Spleen (tissue), 11 donors: ENCODE measurements around the gene UBE2QL1. TPM values are rescaled to one million over a fixed set of nuclear protein-coding genes. Genes with fewer than 3 reads are reported as not detected.

Experiments
- DNase-seq: peaks from one replicate; pipeline ENCODE4 v3.0.0-alpha.2; 2020
- H3K27ac ChIP-seq, 8 donors: fragments of 200-600 bp; sonication (generic) in 7 of 8; 1 replicate in 4 of 8; 2 replicates in 4 of 8; pipeline versions ENCODE4 v1.5.0 to v1.8.0; 2016 to 2021; ENCODE audit warnings: inconsistent platforms in 4 of 8, mild to moderate bottlenecking in 4 of 8, moderate library complexity in 1 of 8
- H3K27me3 ChIP-seq, 7 donors: fragments of 200-600 bp; sonication (generic) in 6 of 7; replicated peaks in 1 of 7; 1 replicate in 4 of 7; 2 replicates in 3 of 7; pipeline versions ENCODE4 v1.5.0 to v1.8.0; 2016 to 2021; ENCODE audit warnings: inconsistent platforms in 3 of 7, mild to moderate bottlenecking in 1 of 7
- H3K36me3 ChIP-seq, 6 donors: fragments of 200-600 bp; sonication (generic) in 5 of 6; 1 replicate in 4 of 6; 2 replicates in 2 of 6; pipeline versions ENCODE4 v1.5.0 to v1.8.0; 2016 to 2021; ENCODE audit warnings: inconsistent platforms in 2 of 6
- H3K4me1 ChIP-seq, 6 donors: fragments of 200-600 bp; sonication (generic) in 5 of 6; 1 replicate in 3 of 6; 2 replicates in 3 of 6; pipeline versions ENCODE4 v1.5.0 to v1.8.0; 2016 to 2021; ENCODE audit warnings: inconsistent platforms in 3 of 6
- H3K4me3 ChIP-seq, 8 donors: fragments of 200-600 bp; sonication (generic) in 7 of 8; 1 replicate in 4 of 8; 2 replicates in 4 of 8; pipeline versions ENCODE4 v1.5.0 to v1.8.0; 2016 to 2021; ENCODE audit warnings: inconsistent platforms in 4 of 8, mild to moderate bottlenecking in 4 of 8, moderate library complexity in 2 of 8
- H3K9me3 ChIP-seq, 8 donors: fragments of 200-600 bp; sonication (generic) in 7 of 8; 1 replicate in 4 of 8; 2 replicates in 4 of 8; pipeline versions ENCODE4 v1.5.0 to v1.8.0; 2016 to 2021; ENCODE audit warnings: inconsistent platforms in 4 of 8
- CTCF ChIP-seq, 11 experiments: fragments of 200-600 bp in 7 of 11; fragments of 450-650 bp in 4 of 11; sonication (generic) in 4 of 11; IDR thresholded peaks in 8 of 11; conservative IDR thresholded peaks in 3 of 11; 1 replicate in 7 of 11; 2 replicates in 4 of 11; pipeline versions ENCODE4 v1.4.0 to v1.8.0; 2016 to 2021; ENCODE audit warnings: antibody characterized with exemption in 11 of 11, inconsistent platforms in 4 of 11, mild to moderate bottlenecking in 1 of 11
- POLR2A ChIP-seq, 3 donors: fragments of 450-650 bp; IDR thresholded peaks; one replicate each; pipeline ENCODE4 v1.5.1; 2017; ENCODE audit warnings: antibody characterized with exemption in 3 of 3, mild to moderate bottlenecking in 1 of 3
- POLR2AphosphoS5 ChIP-seq, 3 donors: sonication (generic); formaldehyde crosslinking; IDR thresholded peaks; one replicate each; pipeline ENCODE4 v1.5.1; 2017; ENCODE audit warnings: antibody characterized with exemption in 3 of 3
- WGBS, 5 donors: extraction: QIAGEN DNeasy Blood & Tissue Kit in 3 of 5; methylation state at CpG; one replicate each; pipeline versions ENCODE4 v1.1.5 to v1.1.7; 2013 to 2018; 5-methylcytosine and 5-hydroxymethylcytosine counted together
- intact Hi-C: fragments of 100-400 bp; cut with DNase I; formaldehyde crosslinking; loops from one replicate; pipeline ENCODE4 v1.15.0; 2023; ENCODE audit warnings: low total_unique reads
- polyA plus RNA-seq, 3 donors: library from polyadenylated mRNA; stranded (reverse); fragments of 200-250 nt; gene quantifications; one replicate each; pipeline ENCODE4 v1.2.1, GENCODE V29; 2013
- total RNA-seq, 7 donors: library from RNA; depleted of rRNA in 3 of 7; stranded (reverse); fragments of >200 nt in 3 of 7; fragmentation: NEBNext Ultra II Directional in 4 of 7; extraction: Animal tissue kit (Norgen Biotek cat#: 25700) in 4 of 7; gene quantifications; one replicate each; pipeline versions ENCODE4 v1.1.0 to v1.2.1, GENCODE V29; 2016 to 2021
- donor health status: healthy with polysubstance abuse.
- donor health status: DM: no; HTN: no; CAD: no; lungs with moderate emphysema.
- donor health status: DM: no; HTN: no; CAD: no.
- donor health status: Bipolar disorder and iron deficiency.
- donor health status: healthy.
- donor health status: DM: no; HTN: no; CAD: no.
- donor health status: DM: yes; HTN: yes; CAD: no.

The UBE2QL1 gene
- total and polyA plus RNA-seq, 10 donors = 0.03 to 0.77 (median 0.20) TPM; not detected in 1

DNA sequence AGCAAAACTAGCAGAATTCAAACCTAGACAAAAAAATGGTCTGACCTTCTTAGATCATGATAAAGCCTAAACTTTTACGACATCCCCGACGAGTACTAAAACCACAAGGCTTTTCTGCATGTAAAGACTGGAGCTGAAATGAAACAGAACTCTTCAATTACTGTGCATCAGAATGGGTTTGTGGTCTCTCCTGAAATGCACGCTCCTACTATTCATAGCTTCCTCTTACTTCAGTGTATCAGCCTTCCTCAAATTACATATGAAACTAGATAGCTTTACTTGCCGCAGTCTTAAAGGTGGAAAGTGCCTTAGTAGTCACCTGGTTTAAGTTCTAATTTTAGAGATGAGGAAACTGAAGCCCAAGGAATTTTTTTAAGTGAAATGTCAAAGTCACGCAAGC is 45.7 kb upstream of the UBE2QL1 start:
- WGBS, 5 donors = 52 to 64% (median 61%) methylated on average over 6 of the region's 6 CpGs
- Histone ChIP-seq H3K4me3 (no peak overlapping the region), H3K4me1 (no peaks in the 10 kb centered on the region), H3K9me3 (no peaks in the 10 kb centered on the region), H3K36me3 (no peaks in the 10 kb centered on the region), H3K27me3 (peaks cover 0 to 13% (median 0%) of the 10 kb centered on the region in 7 donors), H3K27ac (no peak overlapping the region)
- TF ChIP-seq POLR2AphosphoS5 (IDR thresholded peaks at IDR 0.05) = no peak
- no peak for DNase-seq
- intact Hi-C loops = no loop called here

DNA sequence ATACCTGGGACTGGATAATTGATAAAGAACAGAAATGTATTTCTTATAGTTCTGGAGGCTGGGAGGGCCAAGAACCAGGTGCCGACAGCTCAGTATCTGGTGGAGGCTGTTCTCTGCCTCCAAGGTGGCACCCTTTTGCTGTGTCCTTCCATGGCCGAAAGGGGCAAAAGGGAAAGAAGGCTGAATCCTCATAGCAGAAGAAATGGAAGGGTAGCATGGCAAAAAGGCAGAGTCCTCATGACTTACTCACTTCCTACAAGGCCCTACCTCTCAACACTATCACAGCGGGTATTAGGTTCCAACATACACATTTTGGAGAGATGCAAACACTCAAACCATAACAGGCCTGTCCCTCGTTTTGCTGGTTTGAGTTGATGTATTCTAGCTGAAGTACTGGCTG is 45.2 kb upstream of the UBE2QL1 start:
- DNase-seq = no peak

GRCh38 chr5:6404129-6404528 is 44.5 kb upstream of the UBE2QL1 start:
- Histone ChIP-seq H3K4me1 (no peaks in the 10 kb centered on the region), H3K4me3 (no peak overlapping the region), H3K27ac (no peak overlapping the region), H3K27me3 (peaks cover 0 to 13% (median 0%) of the 10 kb centered on the region in 7 donors), H3K36me3 (no peaks in the 10 kb centered on the region), H3K9me3 (no peaks in the 10 kb centered on the region)
- intact Hi-C loops = no loop called here
- TF ChIP-seq CTCF (IDR thresholded peaks at IDR 0.05 in 8 of 11, conservative IDR thresholded peaks at IDR 0.05 in 3 of 11) (no peak), POLR2AphosphoS5 (IDR thresholded peaks at IDR 0.05) (no peak), POLR2A (IDR thresholded peaks at IDR 0.05) (no peak)
- 73 to 89% (median 80%) methylated on average over 4 of the region's 4 CpGs for WGBS, 5 donors
- DNase-seq = no peak

More for the DNA sequence above, 45.2 kb upstream of the UBE2QL1 start:
- Histone ChIP-seq H3K27ac (no peak overlapping the region), H3K4me3 (no peak overlapping the region), H3K4me1 (no peaks in the 10 kb centered on the region), H3K27me3 (peaks cover 0 to 13% (median 0%) of the 10 kb centered on the region in 7 donors), H3K36me3 (no peaks in the 10 kb centered on the region), H3K9me3 (no peaks in the 10 kb centered on the region)
- intact Hi-C loops = no loop called here
- 80 to 94% (median 84%) methylated on average over 4 of the region's 4 CpGs for WGBS, 5 donors
- TF ChIP-seq POLR2AphosphoS5 (IDR thresholded peaks at IDR 0.05) = no peak
- TF ChIP-seq CTCF (IDR thresholded peaks at IDR 0.05 in 8 of 11, conservative IDR thresholded peaks at IDR 0.05 in 3 of 11) = no peak
- no peak for TF ChIP-seq POLR2A (IDR thresholded peaks at IDR 0.05)

DNA sequence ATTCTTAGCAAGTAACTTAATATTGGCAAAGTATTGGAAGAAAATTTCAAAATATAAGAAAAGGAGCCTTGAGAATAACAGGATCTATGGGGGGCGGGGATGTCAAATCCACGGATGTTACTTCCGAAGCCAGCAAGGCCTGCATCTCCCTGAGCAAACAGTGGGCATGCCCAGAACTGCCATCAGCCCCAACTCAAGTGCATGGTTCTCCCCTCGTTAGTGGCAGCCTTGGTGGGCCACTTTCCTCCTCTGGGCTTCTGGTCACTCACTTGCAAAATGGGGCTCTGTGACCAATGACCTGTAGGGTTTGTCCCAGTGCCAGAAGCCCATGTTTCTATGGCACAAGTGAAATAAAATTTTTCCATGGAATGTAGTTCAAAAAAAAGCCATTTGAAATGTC is 43.1 kb upstream of the UBE2QL1 start:
- TF ChIP-seq POLR2AphosphoS5 (IDR thresholded peaks at IDR 0.05) (no peak), POLR2A (IDR thresholded peaks at IDR 0.05) (no peak), CTCF (IDR thresholded peaks at IDR 0.05 in 8 of 11, conservative IDR thresholded peaks at IDR 0.05 in 3 of 11) (no peak)
- no peak for DNase-seq
- Histone ChIP-seq H3K36me3 (no peaks in the 10 kb centered on the region), H3K27me3 (peaks cover 0 to 13% (median 0%) of the 10 kb centered on the region in 7 donors), H3K4me3 (no peak overlapping the region), H3K9me3 (no peaks in the 10 kb centered on the region), H3K4me1 (no peaks in the 10 kb centered on the region), H3K27ac (no peak overlapping the region)
- intact Hi-C loops = no loop called here
- WGBS, 5 donors = 77 to 87% (median 84%) methylated on average over 4 of the region's 4 CpGs
